Measurements from ENCODE around the gene FBXO9.

DNA sequence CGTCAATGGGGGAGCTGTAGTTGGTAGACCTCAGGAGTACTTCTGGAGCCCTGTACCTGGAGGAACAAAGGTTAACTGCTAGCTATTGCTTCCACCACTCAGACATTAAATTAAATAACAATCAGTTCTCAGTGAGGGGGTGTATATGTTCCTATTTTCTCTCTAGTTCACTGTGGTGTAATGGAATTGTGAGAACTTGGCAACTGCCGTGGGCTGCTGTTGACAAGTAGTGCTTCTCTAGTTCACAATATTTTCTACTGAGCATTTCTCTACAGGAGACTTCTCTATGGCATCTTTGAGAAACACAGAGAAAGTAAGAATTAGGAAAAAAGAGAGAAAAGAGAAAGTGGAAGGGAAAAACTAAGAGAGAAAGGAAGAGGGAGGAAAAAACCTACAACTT lies 46.8 kb upstream of the FBXO9 start:
- TF ChIP-seq, protein P1, sequence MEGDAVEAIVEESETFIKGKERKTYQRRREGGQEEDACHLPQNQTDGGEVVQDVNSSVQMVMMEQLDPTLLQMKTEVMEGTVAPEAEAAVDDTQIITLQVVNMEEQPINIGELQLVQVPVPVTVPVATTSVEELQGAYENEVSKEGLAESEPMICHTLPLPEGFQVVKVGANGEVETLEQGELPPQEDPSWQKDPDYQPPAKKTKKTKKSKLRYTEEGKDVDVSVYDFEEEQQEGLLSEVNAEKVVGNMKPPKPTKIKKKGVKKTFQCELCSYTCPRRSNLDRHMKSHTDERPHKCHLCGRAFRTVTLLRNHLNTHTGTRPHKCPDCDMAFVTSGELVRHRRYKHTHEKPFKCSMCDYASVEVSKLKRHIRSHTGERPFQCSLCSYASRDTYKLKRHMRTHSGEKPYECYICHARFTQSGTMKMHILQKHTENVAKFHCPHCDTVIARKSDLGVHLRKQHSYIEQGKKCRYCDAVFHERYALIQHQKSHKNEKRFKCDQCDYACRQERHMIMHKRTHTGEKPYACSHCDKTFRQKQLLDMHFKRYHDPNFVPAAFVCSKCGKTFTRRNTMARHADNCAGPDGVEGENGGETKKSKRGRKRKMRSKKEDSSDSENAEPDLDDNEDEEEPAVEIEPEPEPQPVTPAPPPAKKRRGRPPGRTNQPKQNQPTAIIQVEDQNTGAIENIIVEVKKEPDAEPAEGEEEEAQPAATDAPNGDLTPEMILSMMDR (IDR thresholded peaks at IDR 0.05) = no peak
- TF ChIP-seq POLR2AphosphoS5 (IDR thresholded peaks at IDR 0.05) (no peak), EP300 (IDR thresholded peaks at IDR 0.05) (no peak), POLR2A (IDR thresholded peaks at IDR 0.05) (no peak)
